ENCODE results near the gene LIMK2.

The LIMK2 gene

GRCh38 chr22:31291481-31292235 lies 79.6 kb downstream of the LIMK2 start:
- H3K4me2 ChIP-seq (ENCODE audit: low read length): peak overlapping the region; percentile 94
- TF ChIP-seq EZH2phosphoT487 (IDR thresholded peaks at IDR 0.05; ENCODE audit: low read depth) (no peak), CTCF (IDR thresholded peaks at IDR 0.05; ENCODE audit: low read depth, low read length) (no peak)
- no peaks in the 10 kb centered on the region for H4K20me1 ChIP-seq (ENCODE audit: insufficient read depth, low read length)
- H3K9ac ChIP-seq (ENCODE audit: low read length): peak overlapping the region; percentile 49
- peaks cover 50% of the 10 kb centered on the region for H3K4me1 ChIP-seq (ENCODE audit: low read length)
- peak overlapping the region; percentile 90 for H2AFZ ChIP-seq (ENCODE audit: low read depth, low read length)
- H3K79me2 ChIP-seq (ENCODE audit: low read length): no peaks in the 10 kb centered on the region
- no peaks in the 10 kb centered on the region for H3K9me3 ChIP-seq (ENCODE audit: insufficient read depth, low read length)
- peak overlapping the region; percentile 77 for H3K4me3 ChIP-seq (ENCODE audit: low read length)
- no peaks in the 10 kb centered on the region for H3K36me3 ChIP-seq (replicated peaks; ENCODE audit: low read depth, low read length)
- no peak overlapping the region for H3K27ac ChIP-seq (ENCODE audit: low read length)
- H3K27me3 ChIP-seq (ENCODE audit: low read depth, low read length): peaks cover 4% of the 10 kb centered on the region

GRCh38 chr22:31292236-31292989 lies 80.3 kb downstream of the LIMK2 start, which contains the start of gene PIK3IP1:
TSS of gene PIK3IP1 (minus strand) at chr22:31292488. CDS start at chr22:31292344, 144 bp downstream.
- no peaks in the 10 kb centered on the region for H4K20me1 ChIP-seq (ENCODE audit: insufficient read depth, low read length)
- peak within 1 kb of the TSS; percentile 90 for H2AFZ ChIP-seq (ENCODE audit: low read depth, low read length)
- peak; percentile 64 for TF ChIP-seq CTCF (IDR thresholded peaks at IDR 0.05; ENCODE audit: low read depth, low read length)
- TF ChIP-seq EZH2phosphoT487 (IDR thresholded peaks at IDR 0.05; ENCODE audit: low read depth): no peak
- no peak within 1 kb of the TSS for H3K27ac ChIP-seq (ENCODE audit: low read length)
- peaks cover 10% of the 10 kb centered on the region for H3K27me3 ChIP-seq (ENCODE audit: low read depth, low read length)
- H3K4me1 ChIP-seq (ENCODE audit: low read length): peaks cover 51% of the 10 kb centered on the region
- H3K9ac ChIP-seq (ENCODE audit: low read length): peak within 1 kb of the TSS; percentile 49
- no peaks in the 10 kb centered on the region for H3K9me3 ChIP-seq (ENCODE audit: insufficient read depth, low read length)
- H3K4me3 ChIP-seq (ENCODE audit: low read length): peak within 1 kb of the TSS; percentile 77
- H3K36me3 ChIP-seq (replicated peaks; ENCODE audit: low read depth, low read length): no peaks in the 10 kb centered on the region
- H3K4me2 ChIP-seq (ENCODE audit: low read length): peak within 1 kb of the TSS; percentile 94
- H3K79me2 ChIP-seq (ENCODE audit: low read length): no peaks in the 10 kb centered on the region

- no peak for TF ChIP-seq CTCF (IDR thresholded peaks at IDR 0.05; ENCODE audit: low read depth, low read length)
- TF ChIP-seq EZH2phosphoT487 (IDR thresholded peaks at IDR 0.05; ENCODE audit: low read depth): no peak
These were observed 83.3 kb downstream of the LIMK2 start for GRCh38 chr22:31295360-31295759.

More at GRCh38 chr22:31295360-31295759, 83.3 kb downstream of the LIMK2 start:
- H3K4me3 ChIP-seq (ENCODE audit: low read length): peak overlapping the region; percentile 23; the same call in 1 of the 2 replicates
- H2AFZ ChIP-seq (ENCODE audit: low read depth, low read length): no peak overlapping the region
- no peak overlapping the region for H3K9ac ChIP-seq (ENCODE audit: low read length)
- peaks cover 24% of the 10 kb centered on the region for H3K27me3 ChIP-seq (ENCODE audit: low read depth, low read length)
- H3K79me2 ChIP-seq (ENCODE audit: low read length): no peaks in the 10 kb centered on the region
- no peak overlapping the region for H3K27ac ChIP-seq (ENCODE audit: low read length)
- H3K36me3 ChIP-seq (replicated peaks; ENCODE audit: low read depth, low read length): no peaks in the 10 kb centered on the region
- peaks cover 36% of the 10 kb centered on the region for H3K4me1 ChIP-seq (ENCODE audit: low read length)
- no peaks in the 10 kb centered on the region for H4K20me1 ChIP-seq (ENCODE audit: insufficient read depth, low read length)
- peak overlapping the region; percentile 57 for H3K4me2 ChIP-seq (ENCODE audit: low read length)
- no peaks in the 10 kb centered on the region for H3K9me3 ChIP-seq (ENCODE audit: insufficient read depth, low read length)
